Type B pancreatic cell (in vitro differentiated cells): ENCODE measurements around the gene ADH5. TPM values are rescaled to one million over a fixed set of nuclear protein-coding genes. Genes with fewer than 3 reads are reported as not detected.

Source experiments
- DNase-seq: peaks from one replicate; pipeline ENCODE4 v3.0.0; 2021; ENCODE audit warnings: mixed read lengths; ENCODE audit not compliant: unreplicated experiment; ENCODE audit errors: extremely low spot score
- H3K27ac Mint-ChIP-seq: 2 replicates; pipeline ENCODE4 v1.8.0; 2021; ENCODE audit warnings: mild to moderate bottlenecking, mixed read lengths
- H3K27me3 Mint-ChIP-seq: 2 replicates; pipeline ENCODE4 v1.8.0; 2021; ENCODE audit warnings: mixed read lengths
- H3K36me3 Mint-ChIP-seq: 2 replicates; pipeline ENCODE4 v1.8.0; 2021; ENCODE audit warnings: mixed read lengths
- H3K4me1 Mint-ChIP-seq: one replicate; pipeline ENCODE4 v1.8.0; 2021; ENCODE audit warnings: mixed read lengths; ENCODE audit not compliant: unreplicated experiment
- H3K4me3 Mint-ChIP-seq: 2 replicates; pipeline ENCODE4 v1.8.0; 2021; ENCODE audit warnings: mild to moderate bottlenecking, mixed read lengths
- H3K9me3 Mint-ChIP-seq: 2 replicates; pipeline ENCODE4 v1.8.0; 2021; ENCODE audit warnings: mixed read lengths
- long read RNA-seq: library from polyadenylated mRNA; unstranded; transcript quantifications from one replicate; pipeline ENCODE4 v2.0.0, GENCODE V29; 2020
- total RNA-seq: library from RNA; stranded (reverse); gene quantifications from 2 replicates; pipeline ENCODE4 v1.2.1, GENCODE V29; 2021; ENCODE audit warnings: low replicate concordance
- TF ChIP-seq, protein P1 (sequence below): fragments of 200-600 bp; sonication (generic); conservative IDR thresholded peaks from 2 replicates; pipeline ENCODE4 v1.5.0; 2021; ENCODE audit warnings: antibody characterized with exemption, mild to moderate bottlenecking

Gene ADH5
- 141 and 161 TPM in 2 replicates for total RNA-seq
- long read RNA-seq, transcript ADH5-208 (6 exons, 1,909 nt), result minor isoform, 5 of 785 reads
- long read RNA-seq, transcript ADH5-201 (9 exons, 2,615 nt), result major isoform, 720 of 785 reads
- long read RNA-seq, partial matches to known transcripts, result 38 of 785 reads
- long read RNA-seq, other reads (novel, unspliced or antisense), result 20 of 785 reads

DNA sequence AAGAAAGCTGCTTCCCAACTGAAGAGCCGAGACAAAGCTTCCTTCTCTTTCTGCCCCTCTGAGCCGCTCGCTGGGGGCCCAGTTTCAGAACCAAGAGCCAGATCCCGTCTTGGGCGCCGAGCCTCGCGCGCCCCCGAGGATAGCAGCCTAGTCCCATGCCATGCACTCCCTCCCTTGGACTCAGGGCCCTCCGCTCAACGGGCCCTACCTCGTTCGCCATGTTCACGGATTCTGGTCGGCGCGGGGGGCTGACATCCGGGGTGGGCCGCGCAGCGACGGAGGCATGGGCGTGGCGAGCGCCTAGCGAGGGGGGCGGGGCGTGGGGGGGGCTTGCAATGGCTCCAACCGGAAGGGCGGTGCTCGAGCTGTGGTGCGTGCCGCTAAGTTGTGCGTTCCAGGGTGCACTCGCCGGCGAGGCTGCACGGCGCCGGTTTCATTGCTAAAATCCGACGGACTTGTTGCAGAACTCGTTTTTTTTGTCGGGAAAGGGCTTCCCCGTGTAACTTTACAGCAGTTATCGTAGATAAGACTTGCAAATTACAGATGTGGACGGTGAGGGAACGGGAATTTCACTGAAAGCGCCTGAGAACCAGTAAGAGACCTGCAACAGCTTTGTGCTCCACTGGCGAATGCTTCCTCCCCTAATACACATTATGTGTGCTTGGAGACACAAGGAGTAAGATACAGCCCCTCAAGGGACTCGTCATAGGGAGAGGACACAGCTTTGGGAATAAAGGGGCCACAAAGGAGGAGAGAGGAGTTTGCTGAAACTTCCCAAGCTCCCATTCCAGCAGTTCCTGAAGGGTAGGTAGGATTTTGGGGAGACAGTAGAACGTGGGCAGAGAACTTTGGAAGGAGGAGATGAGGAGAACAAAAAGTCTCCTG lies at the start of gene ADH5:
TSS of gene ADH5 (minus strand) at position 308 of the 885 bp plus-strand sequence. CDS start at position 220, 88 bp downstream.
- Mint-ChIP-seq H3K4me3 (peak within 1 kb of the TSS; percentile 98), H3K4me1 (peaks cover 52% of the 10 kb centered on the region), H3K27me3 (no peaks in the 10 kb centered on the region), H3K27ac (peak within 1 kb of the TSS; percentile 97), H3K9me3 (no peaks in the 10 kb centered on the region), H3K36me3 (peaks cover 24% of the 10 kb centered on the region)
- TF ChIP-seq, protein P1, sequence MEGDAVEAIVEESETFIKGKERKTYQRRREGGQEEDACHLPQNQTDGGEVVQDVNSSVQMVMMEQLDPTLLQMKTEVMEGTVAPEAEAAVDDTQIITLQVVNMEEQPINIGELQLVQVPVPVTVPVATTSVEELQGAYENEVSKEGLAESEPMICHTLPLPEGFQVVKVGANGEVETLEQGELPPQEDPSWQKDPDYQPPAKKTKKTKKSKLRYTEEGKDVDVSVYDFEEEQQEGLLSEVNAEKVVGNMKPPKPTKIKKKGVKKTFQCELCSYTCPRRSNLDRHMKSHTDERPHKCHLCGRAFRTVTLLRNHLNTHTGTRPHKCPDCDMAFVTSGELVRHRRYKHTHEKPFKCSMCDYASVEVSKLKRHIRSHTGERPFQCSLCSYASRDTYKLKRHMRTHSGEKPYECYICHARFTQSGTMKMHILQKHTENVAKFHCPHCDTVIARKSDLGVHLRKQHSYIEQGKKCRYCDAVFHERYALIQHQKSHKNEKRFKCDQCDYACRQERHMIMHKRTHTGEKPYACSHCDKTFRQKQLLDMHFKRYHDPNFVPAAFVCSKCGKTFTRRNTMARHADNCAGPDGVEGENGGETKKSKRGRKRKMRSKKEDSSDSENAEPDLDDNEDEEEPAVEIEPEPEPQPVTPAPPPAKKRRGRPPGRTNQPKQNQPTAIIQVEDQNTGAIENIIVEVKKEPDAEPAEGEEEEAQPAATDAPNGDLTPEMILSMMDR, result no peak
- peak; percentile 87 for DNase-seq

DNA sequence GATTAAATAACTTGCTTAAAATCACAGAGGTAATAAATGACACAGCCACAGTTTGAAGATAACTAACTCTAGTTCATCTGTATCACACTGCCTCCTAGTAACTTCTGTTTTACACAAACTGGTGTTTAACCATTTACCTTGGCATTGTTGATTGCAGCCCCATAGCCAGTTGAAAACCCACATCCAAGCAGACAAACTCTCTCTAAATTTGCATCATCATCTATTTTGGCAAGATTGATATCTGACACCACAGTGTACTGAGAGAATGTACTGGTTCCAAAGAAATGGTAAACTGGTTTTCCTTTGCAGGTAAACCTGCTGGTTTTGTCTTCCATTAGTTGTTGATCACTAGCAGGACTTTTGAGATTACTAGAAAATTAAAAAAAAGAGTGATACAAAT lies 47.7 kb upstream of the ADH5 start:
- H3K27ac Mint-ChIP-seq, result no peak overlapping the region
- no peaks in the 10 kb centered on the region for H3K36me3 Mint-ChIP-seq
- H3K4me3 Mint-ChIP-seq, result no peak overlapping the region
- H3K9me3 Mint-ChIP-seq, result no peaks in the 10 kb centered on the region
- H3K4me1 Mint-ChIP-seq, result peaks cover 8% of the 10 kb centered on the region
- TF ChIP-seq, protein P1, result no peak
- no peak for DNase-seq
- H3K27me3 Mint-ChIP-seq, result no peaks in the 10 kb centered on the region

DNA sequence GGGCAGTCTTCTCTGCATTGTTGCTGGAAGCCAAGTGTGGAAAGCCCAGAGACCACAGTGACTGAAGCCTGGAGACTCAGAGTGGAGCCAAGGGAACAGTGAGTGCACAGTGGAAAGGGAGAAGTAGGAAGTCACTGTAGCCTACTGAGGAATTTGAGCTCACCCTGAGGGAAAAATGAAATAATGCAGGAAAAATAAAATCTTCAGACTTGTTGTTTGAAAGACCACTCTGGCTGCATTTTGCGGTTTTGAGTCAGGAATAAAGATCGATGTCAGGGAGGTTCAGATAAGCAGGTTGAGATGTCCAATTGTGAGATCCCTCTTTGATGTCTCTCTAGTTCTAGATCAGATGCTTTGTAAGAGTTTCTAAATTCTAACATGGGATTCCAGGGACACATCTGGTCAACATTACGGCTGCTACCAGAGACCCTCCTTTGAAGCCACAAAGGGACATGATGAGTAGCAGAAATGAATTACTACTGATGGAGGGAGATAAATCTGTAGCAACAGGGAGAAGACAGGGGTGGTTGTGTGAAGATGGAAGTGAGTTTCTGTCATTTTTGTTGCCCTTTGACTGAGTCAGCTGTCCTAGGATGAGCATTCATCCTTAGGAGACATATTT lies 47.1 kb upstream of the ADH5 start:
- Mint-ChIP-seq H3K27me3 (no peaks in the 10 kb centered on the region), H3K36me3 (no peaks in the 10 kb centered on the region), H3K9me3 (no peaks in the 10 kb centered on the region), H3K4me3 (no peak overlapping the region), H3K27ac (no peak overlapping the region), H3K4me1 (peaks cover 8% of the 10 kb centered on the region)
- TF ChIP-seq, protein P1, result no peak
- DNase-seq, result no peak

- Mint-ChIP-seq H3K27ac (no peak overlapping the region), H3K4me3 (no peak overlapping the region), H3K4me1 (peaks cover 8% of the 10 kb centered on the region), H3K36me3 (no peaks in the 10 kb centered on the region), H3K9me3 (peaks cover 3% of the 10 kb centered on the region), H3K27me3 (no peaks in the 10 kb centered on the region)
- no peak for DNase-seq
- TF ChIP-seq, protein P1, result no peak
Observed at GRCh38 chr4:99134586-99134985, 46.0 kb upstream of the ADH5 start.

GRCh38 chr4:99131378-99131777 lies 42.8 kb upstream of the ADH5 start:
- no peak overlapping the region for H3K4me3 Mint-ChIP-seq
- TF ChIP-seq, protein P1, result no peak
- peaks cover 6% of the 10 kb centered on the region for H3K9me3 Mint-ChIP-seq
- H3K4me1 Mint-ChIP-seq, result peaks cover 8% of the 10 kb centered on the region
- no peaks in the 10 kb centered on the region for H3K36me3 Mint-ChIP-seq
- no peaks in the 10 kb centered on the region for H3K27me3 Mint-ChIP-seq
- H3K27ac Mint-ChIP-seq, result no peak overlapping the region
- no peak for DNase-seq
